Thyroid gland (tissue), 4 donors: ENCODE measurements around the gene AMFR.

ENCODE experiments used
- POLR2A ChIP-seq, 2 donors: fragments of 450-650 bp; IDR thresholded peaks; one replicate each; pipeline ENCODE4 v1.6.1; 2017; ENCODE audit warnings: antibody characterized with exemption in 2 of 2, mild to moderate bottlenecking in 2 of 2, moderate library complexity in 1 of 2
- TF ChIP-seq, protein P1 (sequence below), 6 experiments: fragments of 200-600 bp in 3 of 6; fragments of 450-650 bp in 3 of 6; sonication (generic) in 3 of 6; IDR thresholded peaks; one replicate each; pipeline ENCODE4 v1.5.1; 2016 to 2019; ENCODE audit warnings: antibody characterized with exemption in 6 of 6, mild to moderate bottlenecking in 2 of 6, inconsistent platforms in 1 of 6, moderate library complexity in 1 of 6

- TF ChIP-seq, protein P1, sequence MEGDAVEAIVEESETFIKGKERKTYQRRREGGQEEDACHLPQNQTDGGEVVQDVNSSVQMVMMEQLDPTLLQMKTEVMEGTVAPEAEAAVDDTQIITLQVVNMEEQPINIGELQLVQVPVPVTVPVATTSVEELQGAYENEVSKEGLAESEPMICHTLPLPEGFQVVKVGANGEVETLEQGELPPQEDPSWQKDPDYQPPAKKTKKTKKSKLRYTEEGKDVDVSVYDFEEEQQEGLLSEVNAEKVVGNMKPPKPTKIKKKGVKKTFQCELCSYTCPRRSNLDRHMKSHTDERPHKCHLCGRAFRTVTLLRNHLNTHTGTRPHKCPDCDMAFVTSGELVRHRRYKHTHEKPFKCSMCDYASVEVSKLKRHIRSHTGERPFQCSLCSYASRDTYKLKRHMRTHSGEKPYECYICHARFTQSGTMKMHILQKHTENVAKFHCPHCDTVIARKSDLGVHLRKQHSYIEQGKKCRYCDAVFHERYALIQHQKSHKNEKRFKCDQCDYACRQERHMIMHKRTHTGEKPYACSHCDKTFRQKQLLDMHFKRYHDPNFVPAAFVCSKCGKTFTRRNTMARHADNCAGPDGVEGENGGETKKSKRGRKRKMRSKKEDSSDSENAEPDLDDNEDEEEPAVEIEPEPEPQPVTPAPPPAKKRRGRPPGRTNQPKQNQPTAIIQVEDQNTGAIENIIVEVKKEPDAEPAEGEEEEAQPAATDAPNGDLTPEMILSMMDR (IDR thresholded peaks at IDR 0.05): no peak
- no peak for TF ChIP-seq POLR2A (IDR thresholded peaks at IDR 0.05)
Observed at GRCh38 chr16:56363181-56363716, 62.1 kb downstream of the AMFR start.
